ENCODE data around the gene VPS33B. TPM values are rescaled to one million over a fixed set of nuclear protein-coding genes. Genes with fewer than 3 reads are reported as not detected.

VPS33B gene
- total and polyA plus RNA-seq, 2 of the 13 experiments (the other 11 are each of a cell fraction or from before 2014, with no cell fraction given), result 15.8 to 16.5 TPM

- TF ChIP-seq ZNF512 (CRISPR knock-in tag; IDR thresholded peaks at IDR 0.05) (no peak), ZBTB7A (CRISPR knock-in tag; IDR thresholded peaks at IDR 0.05) (no peak), JUN (CRISPR knock-in tag; IDR thresholded peaks at IDR 0.05) (no peak), KDM6A (CRISPR knock-in tag; IDR thresholded peaks at IDR 0.05; ENCODE audit: low read depth) (no peak), KLF11 (CRISPR knock-in tag; IDR thresholded peaks at IDR 0.05) (no peak), ZNF724P (CRISPR knock-in tag; IDR thresholded peaks at IDR 0.05; ENCODE audit: borderline replicate concordance) (0 out of 2 replicates have a peak, but pooled peaks have one; percentile 72), ZNF282 (IDR thresholded peaks at IDR 0.05; ENCODE audit: partially characterized antibody) (no peak), TSC22D2 (CRISPR knock-in tag; IDR thresholded peaks at IDR 0.05; ENCODE audit: borderline replicate concordance) (peak; percentile 18; the same call in 1 of the 2 replicates), KDM3A (CRISPR knock-in tag; IDR thresholded peaks at IDR 0.05; ENCODE audit: low read depth) (0 out of 2 replicates have a peak, but pooled peaks have one; percentile 76), ZSCAN31 (CRISPR knock-in tag; IDR thresholded peaks at IDR 0.05; ENCODE audit: low read depth) (peak; percentile 12; the same call in 1 of the 2 replicates), SMAD9 (CRISPR knock-in tag; IDR thresholded peaks at IDR 0.05) (no peak), AFF4 (CRISPR knock-in tag; IDR thresholded peaks at IDR 0.05) (peak; percentile 70; the same call in 1 of the 2 replicates), ZNF501 (CRISPR knock-in tag; IDR thresholded peaks at IDR 0.05) (peak; percentile 94), PLRG1 (conservative IDR thresholded peaks at IDR 0.05) (no peak), AKNA (CRISPR knock-in tag; IDR thresholded peaks at IDR 0.05; ENCODE audit: borderline replicate concordance) (0 out of 2 replicates have a peak, but pooled peaks have one; percentile 69), HDAC2 (CRISPR knock-in tag; IDR thresholded peaks at IDR 0.05) (peak; percentile 52), E2F1 (CRISPR knock-in tag; IDR thresholded peaks at IDR 0.05) (peak; percentile 92), HCFC1 (IDR thresholded peaks at IDR 0.05; ENCODE audit: low read depth, low read length) (no peak)
Measured at GRCh38 chr15:90954712-90955623, 67.4 kb downstream of the VPS33B start, which contains the start of gene RCCD1 (continued).
